GM06990 (cell line): Measurements from ENCODE around the gene MTCH2.

Experiments used
- DNase-seq: peaks from one replicate; pipeline ENCODE4 v3.0.0-alpha.2; 2011; ENCODE audit not compliant: insufficient read length; ENCODE audit errors: extremely low read depth
- H3K27me3 ChIP-seq: replicated peaks from 2 replicates; pipeline ENCODE4 v1.6.0; 2011; ENCODE audit warnings: low read length; ENCODE audit not compliant: control insufficient read depth, insufficient read depth
- H3K36me3 ChIP-seq: 2 replicates; pipeline ENCODE4 v1.5.1; 2011; ENCODE audit warnings: low read length; ENCODE audit not compliant: control insufficient read depth, insufficient read depth
- H3K4me3 ChIP-seq: replicated peaks from 2 replicates; pipeline ENCODE4 v1.5.1; 2011; ENCODE audit warnings: low read depth, mild to moderate bottlenecking, control low read depth, low read length
- TF ChIP-seq, protein P1 (sequence below): IDR thresholded peaks from 2 replicates; pipeline ENCODE4 v1.5.1; 2011; ENCODE audit warnings: low read length, control low read depth, mild to moderate bottlenecking, inconsistent platforms; ENCODE audit not compliant: insufficient read depth, poor library complexity, severe bottlenecking

Gene MTCH2

DNA sequence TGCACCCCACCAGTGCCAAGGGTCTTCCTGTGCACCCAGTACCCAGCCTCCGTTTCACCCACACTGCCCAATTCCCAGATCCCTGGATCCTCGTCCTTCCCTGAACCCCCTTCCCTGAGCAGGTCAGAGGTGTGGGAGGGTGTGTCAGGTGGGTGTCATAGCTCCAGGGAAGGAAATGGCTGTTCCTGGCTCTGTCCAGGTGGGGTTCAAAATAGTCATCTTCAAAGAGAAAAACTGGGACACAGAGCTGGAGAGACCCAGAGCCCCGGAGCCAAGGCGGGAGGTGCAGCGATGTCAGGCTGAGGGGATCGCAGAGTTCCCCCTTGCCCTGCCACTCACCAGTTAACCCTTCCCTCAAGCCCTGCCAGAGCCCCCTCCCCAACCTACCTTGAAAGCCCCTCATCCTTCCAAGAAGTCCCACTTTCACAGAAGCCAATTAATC lies 48.8 kb downstream of the MTCH2 start:
- TF ChIP-seq, protein P1, sequence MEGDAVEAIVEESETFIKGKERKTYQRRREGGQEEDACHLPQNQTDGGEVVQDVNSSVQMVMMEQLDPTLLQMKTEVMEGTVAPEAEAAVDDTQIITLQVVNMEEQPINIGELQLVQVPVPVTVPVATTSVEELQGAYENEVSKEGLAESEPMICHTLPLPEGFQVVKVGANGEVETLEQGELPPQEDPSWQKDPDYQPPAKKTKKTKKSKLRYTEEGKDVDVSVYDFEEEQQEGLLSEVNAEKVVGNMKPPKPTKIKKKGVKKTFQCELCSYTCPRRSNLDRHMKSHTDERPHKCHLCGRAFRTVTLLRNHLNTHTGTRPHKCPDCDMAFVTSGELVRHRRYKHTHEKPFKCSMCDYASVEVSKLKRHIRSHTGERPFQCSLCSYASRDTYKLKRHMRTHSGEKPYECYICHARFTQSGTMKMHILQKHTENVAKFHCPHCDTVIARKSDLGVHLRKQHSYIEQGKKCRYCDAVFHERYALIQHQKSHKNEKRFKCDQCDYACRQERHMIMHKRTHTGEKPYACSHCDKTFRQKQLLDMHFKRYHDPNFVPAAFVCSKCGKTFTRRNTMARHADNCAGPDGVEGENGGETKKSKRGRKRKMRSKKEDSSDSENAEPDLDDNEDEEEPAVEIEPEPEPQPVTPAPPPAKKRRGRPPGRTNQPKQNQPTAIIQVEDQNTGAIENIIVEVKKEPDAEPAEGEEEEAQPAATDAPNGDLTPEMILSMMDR = no peak
- Histone ChIP-seq H3K27me3 (no peaks in the 10 kb centered on the region; the same call in 1 of the 2 replicates), H3K4me3 (no peak overlapping the region), H3K36me3 (no peaks in the 10 kb centered on the region)
- no peak for DNase-seq

- Histone ChIP-seq H3K4me3 (no peak overlapping the region), H3K36me3 (no peaks in the 10 kb centered on the region), H3K27me3 (no peaks in the 10 kb centered on the region; the same call in 1 of the 2 replicates)
- TF ChIP-seq, protein P1 = no peak
- DNase-seq = no peak
These were observed 49.4 kb downstream of the MTCH2 start for GRCh38 chr11:47592970-47593369.

- no peak for DNase-seq
- TF ChIP-seq, protein P1 = no peak
- no peaks in the 10 kb centered on the region; the same call in 1 of the 2 replicates for H3K36me3 ChIP-seq
- H3K27me3 ChIP-seq = no peaks in the 10 kb centered on the region; the same call in 1 of the 2 replicates
- H3K4me3 ChIP-seq = no peak overlapping the region
These were observed 50.1 kb downstream of the MTCH2 start for GRCh38 chr11:47592251-47592650.

DNA sequence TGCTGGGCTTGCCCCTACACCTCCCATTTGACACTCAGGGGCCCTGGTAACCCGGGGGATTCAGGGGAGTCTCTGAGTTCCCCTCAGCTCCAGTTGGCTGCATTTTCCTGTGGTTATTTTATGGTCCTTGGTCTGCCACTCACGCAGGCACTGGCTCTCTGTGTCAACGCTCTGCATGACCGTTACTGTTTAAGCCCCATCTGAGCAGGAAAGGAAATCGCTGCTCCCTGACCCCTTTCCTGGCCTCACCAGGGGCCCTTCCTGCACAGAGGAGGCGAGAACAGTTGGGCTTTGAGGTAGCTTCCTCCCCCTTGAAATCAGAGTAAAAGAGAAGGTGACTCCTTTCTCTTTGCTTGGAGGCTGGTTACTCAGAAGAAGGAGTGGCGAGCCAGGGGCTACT lies 50.6 kb downstream of the MTCH2 start:
- no peak for DNase-seq
- Histone ChIP-seq H3K27me3 (no peaks in the 10 kb centered on the region; the same call in 1 of the 2 replicates), H3K4me3 (no peak overlapping the region), H3K36me3 (no peaks in the 10 kb centered on the region; the same call in 1 of the 2 replicates)
- TF ChIP-seq, protein P1 = no peak

DNA sequence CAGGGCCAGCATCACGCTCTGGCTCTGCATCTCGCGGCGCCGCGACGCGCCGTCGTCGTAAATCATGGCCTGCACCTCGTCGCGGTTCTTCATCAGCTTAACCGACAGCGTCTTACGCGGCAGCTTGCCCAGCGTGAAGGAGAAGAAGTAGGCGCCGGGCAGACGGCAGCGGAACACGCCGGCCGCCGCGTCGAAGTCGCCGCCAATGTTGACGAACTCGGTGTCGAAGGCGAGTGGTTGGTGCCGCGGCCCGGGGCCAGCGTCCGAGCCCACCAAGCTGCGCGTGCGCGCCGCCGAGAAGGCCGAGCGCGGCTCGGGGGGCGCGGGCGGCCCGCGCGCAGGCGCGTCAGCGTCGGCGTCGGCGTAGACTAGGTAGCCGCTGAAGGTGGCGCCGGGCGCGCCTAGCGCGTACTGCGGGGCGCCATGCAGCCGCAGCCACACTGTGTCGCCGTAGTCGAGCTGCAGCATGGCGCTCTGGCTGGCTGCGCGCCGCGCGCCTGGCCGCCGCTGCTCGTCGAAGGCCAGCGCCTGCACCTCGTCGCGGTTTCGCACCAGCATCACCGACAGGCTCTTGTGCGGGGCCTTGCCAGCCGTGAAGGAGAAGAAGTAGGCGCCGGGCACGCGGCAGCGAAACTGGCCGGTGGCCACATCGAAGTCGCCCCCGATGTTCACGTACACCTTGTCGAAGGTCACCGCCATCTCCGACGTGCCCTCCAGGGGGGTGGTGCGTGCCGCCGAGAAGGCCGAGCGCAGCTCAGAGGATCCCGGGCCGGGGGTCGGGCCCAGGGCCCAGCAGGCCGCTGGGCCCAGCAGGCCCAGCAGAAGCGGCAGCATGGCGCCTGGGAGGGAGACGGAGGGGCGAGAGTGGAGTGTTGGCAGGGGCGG lies 52.1 kb downstream of the MTCH2 start:
- no peak for DNase-seq
- Histone ChIP-seq H3K4me3 (no peak overlapping the region), H3K27me3 (no peaks in the 10 kb centered on the region; the same call in 1 of the 2 replicates), H3K36me3 (no peaks in the 10 kb centered on the region; the same call in 1 of the 2 replicates)
- TF ChIP-seq, protein P1 = no peak
